Stimulated activated CD8-positive, alpha-beta memory T cell treated with anti-CD3 and anti-CD28 coated beads, Interleukin-4, amount 100 ng/mL, for 48 hours (primary cell): ENCODE measurements around the gene USP9X.
A peak's percentile ranks its signal among the peaks of the same experiment; 100 is the strongest.
"Not testable (repeated sequence)": the region's sequence is repeated elsewhere in the genome, so short reads cannot be mapped to it uniquely, and the experiment has no call there.

Experiments
- DNase-seq: peaks from one replicate; pipeline ENCODE4 v3.0.0-alpha.2; 2020

The USP9X gene

GRCh38 chrX:41087201-41087600 is 2.0 kb downstream of the USP9X start:
- no peak for DNase-seq

- DNase-seq = no peak
Measured at GRCh38 chrX:41090568-41091238, 5.5 kb downstream of the USP9X start.

GRCh38 chrX:41092776-41093175 is 7.5 kb downstream of the USP9X start:
- no peak for DNase-seq

GRCh38 chrX:41095174-41095573 is 9.9 kb downstream of the USP9X start:
- DNase-seq = no peak

GRCh38 chrX:41095908-41096307 is 10.7 kb downstream of the USP9X start:
- no peak for DNase-seq

GRCh38 chrX:41096339-41096955 is 11.2 kb downstream of the USP9X start:
- DNase-seq = no peak

GRCh38 chrX:41097326-41097725 is 12.1 kb downstream of the USP9X start:
- DNase-seq = no peak

- DNase-seq = no peak
Measured at GRCh38 chrX:41100200-41100599, 15.0 kb downstream of the USP9X start.

GRCh38 chrX:41100819-41101218 is 15.6 kb downstream of the USP9X start:
- DNase-seq = no peak

- DNase-seq = no peak
Measured at GRCh38 chrX:41105005-41105404, 19.8 kb downstream of the USP9X start.

GRCh38 chrX:41106257-41106656 is 21.0 kb downstream of the USP9X start:
- DNase-seq = not testable (repeated sequence)

- no peak for DNase-seq
Measured at GRCh38 chrX:41108007-41108406, 22.8 kb downstream of the USP9X start.

GRCh38 chrX:41108463-41109205 is 23.4 kb downstream of the USP9X start:
- no peak for DNase-seq

- no peak for DNase-seq
Measured at GRCh38 chrX:41110801-41111625, 25.8 kb downstream of the USP9X start.

GRCh38 chrX:41115104-41115425 is 29.8 kb downstream of the USP9X start:
- DNase-seq = not testable (repeated sequence)

GRCh38 chrX:41116948-41117347 is 31.7 kb downstream of the USP9X start:
- DNase-seq = no peak

GRCh38 chrX:41118156-41118555 is 32.9 kb downstream of the USP9X start:
- DNase-seq = peak; percentile 45

- DNase-seq = no peak
Measured at GRCh38 chrX:41119803-41120202, 34.6 kb downstream of the USP9X start.

GRCh38 chrX:41121766-41122165 is 36.5 kb downstream of the USP9X start:
- no peak for DNase-seq

- DNase-seq = no peak
Measured at GRCh38 chrX:41122664-41123257, 37.5 kb downstream of the USP9X start.

GRCh38 chrX:41127477-41128192 is 42.4 kb downstream of the USP9X start:
- DNase-seq = no peak

- DNase-seq = no peak
Measured at GRCh38 chrX:41128955-41129354, 43.7 kb downstream of the USP9X start.
